Chondrocyte (in vitro differentiated cells): ENCODE data around the gene GALNT5. TPM values are rescaled to one million over a fixed set of nuclear protein-coding genes. Genes with fewer than 3 reads are reported as not detected.

Experiments
- DNase-seq: peaks from one replicate; pipeline ENCODE4 v3.0.0; 2021; ENCODE audit warnings: mixed read lengths, low spot score
- H3K27ac Mint-ChIP-seq: one replicate; pipeline ENCODE4 v1.8.0; 2021; ENCODE audit warnings: mild to moderate bottlenecking, moderate library complexity, mixed read lengths; ENCODE audit not compliant: unreplicated experiment
- H3K27me3 Mint-ChIP-seq: 2 replicates; pipeline ENCODE4 v1.8.0; 2021; ENCODE audit warnings: low read depth, mixed read lengths
- H3K36me3 Mint-ChIP-seq: 2 replicates; pipeline ENCODE4 v1.8.0; 2021; ENCODE audit warnings: low read depth, mixed read lengths
- H3K4me1 Mint-ChIP-seq: 2 replicates; pipeline ENCODE4 v1.8.0; 2021; ENCODE audit warnings: low read depth, mild to moderate bottlenecking, mixed read lengths
- H3K4me3 Mint-ChIP-seq: one replicate; pipeline ENCODE4 v1.8.0; 2021; ENCODE audit warnings: mild to moderate bottlenecking, moderate library complexity, mixed read lengths; ENCODE audit not compliant: unreplicated experiment
- H3K9me3 Mint-ChIP-seq: 2 replicates; pipeline ENCODE4 v1.8.0; 2021; ENCODE audit warnings: low read depth, mixed read lengths
- total RNA-seq: library from RNA; stranded (reverse); gene quantifications from 3 replicates; pipeline ENCODE4 v1.2.1, GENCODE V29; 2021
- TF ChIP-seq, protein P1 (sequence below): fragments of 200-600 bp; sonication (generic); IDR thresholded peaks from 2 replicates; pipeline ENCODE4 v1.5.0; 2021; ENCODE audit warnings: antibody characterized with exemption, mild to moderate bottlenecking, moderate library complexity

GALNT5 gene
- total RNA-seq, 1 donor from 2014 or later = 14.2 TPM

DNA sequence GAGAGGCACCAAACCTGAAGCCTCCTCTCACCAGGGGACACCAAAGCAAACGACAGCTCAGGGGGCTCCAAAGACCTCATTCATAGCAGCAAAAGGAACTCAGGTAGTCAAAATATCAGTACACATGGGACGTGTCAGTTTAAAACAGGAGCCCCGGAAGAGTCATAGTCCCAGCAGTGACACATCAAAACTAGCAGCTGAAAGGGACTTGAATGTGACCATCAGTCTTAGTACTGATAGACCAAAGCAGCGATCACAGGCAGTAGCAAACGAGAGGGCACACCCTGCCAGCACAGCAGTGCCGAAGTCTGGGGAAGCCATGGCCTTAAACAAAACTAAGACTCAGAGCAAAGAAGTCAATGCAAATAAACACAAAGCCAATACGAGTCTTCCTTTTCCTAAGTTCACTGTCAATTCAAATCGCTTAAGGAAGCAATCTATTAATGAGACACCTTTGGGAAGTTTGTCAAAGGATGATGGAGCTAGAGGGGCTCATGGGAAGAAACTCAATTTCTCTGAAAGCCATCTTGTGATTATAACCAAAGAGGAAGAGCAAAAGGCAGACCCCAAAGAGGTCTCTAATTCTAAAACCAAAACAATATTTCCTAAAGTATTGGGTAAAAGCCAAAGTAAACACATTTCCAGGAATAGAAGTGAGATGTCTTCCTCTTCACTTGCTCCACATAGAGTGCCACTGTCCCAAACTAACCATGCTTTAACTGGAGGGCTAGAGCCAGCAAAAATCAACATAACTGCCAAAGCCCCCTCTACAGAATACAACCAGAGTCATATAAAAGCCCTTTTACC lies 1.2 kb downstream of the GALNT5 start:
- peak overlapping the region; percentile 94 for H3K27ac Mint-ChIP-seq
- DNase-seq = no peak
- no peaks in the 10 kb centered on the region for H3K9me3 Mint-ChIP-seq
- TF ChIP-seq, protein P1, sequence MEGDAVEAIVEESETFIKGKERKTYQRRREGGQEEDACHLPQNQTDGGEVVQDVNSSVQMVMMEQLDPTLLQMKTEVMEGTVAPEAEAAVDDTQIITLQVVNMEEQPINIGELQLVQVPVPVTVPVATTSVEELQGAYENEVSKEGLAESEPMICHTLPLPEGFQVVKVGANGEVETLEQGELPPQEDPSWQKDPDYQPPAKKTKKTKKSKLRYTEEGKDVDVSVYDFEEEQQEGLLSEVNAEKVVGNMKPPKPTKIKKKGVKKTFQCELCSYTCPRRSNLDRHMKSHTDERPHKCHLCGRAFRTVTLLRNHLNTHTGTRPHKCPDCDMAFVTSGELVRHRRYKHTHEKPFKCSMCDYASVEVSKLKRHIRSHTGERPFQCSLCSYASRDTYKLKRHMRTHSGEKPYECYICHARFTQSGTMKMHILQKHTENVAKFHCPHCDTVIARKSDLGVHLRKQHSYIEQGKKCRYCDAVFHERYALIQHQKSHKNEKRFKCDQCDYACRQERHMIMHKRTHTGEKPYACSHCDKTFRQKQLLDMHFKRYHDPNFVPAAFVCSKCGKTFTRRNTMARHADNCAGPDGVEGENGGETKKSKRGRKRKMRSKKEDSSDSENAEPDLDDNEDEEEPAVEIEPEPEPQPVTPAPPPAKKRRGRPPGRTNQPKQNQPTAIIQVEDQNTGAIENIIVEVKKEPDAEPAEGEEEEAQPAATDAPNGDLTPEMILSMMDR = no peak
- H3K4me3 Mint-ChIP-seq = peak overlapping the region; percentile 89
- H3K4me1 Mint-ChIP-seq = peaks cover 61% of the 10 kb centered on the region
- no peaks in the 10 kb centered on the region for H3K36me3 Mint-ChIP-seq
- no peaks in the 10 kb centered on the region for H3K27me3 Mint-ChIP-seq

DNA sequence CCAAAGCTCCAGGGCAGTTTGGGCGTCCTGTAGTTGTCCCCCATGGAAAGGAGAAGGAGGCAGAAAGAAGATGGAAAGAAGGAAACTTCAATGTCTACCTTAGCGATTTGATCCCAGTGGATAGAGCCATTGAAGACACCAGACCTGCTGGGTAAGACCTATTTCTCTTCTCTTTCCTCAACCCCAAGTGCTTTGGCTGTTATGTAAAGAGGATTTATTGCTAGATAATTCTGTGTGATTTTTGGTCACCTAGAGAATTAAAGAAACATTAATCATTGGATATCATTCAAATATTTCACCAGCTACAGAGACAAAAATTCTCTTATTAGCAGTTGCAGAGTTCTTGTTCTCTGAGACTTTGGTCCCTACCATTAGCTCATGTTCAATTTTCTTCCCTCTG lies 1.9 kb downstream of the GALNT5 start:
- DNase-seq = no peak
- Mint-ChIP-seq H3K9me3 (no peaks in the 10 kb centered on the region), H3K4me1 (peaks cover 67% of the 10 kb centered on the region), H3K4me3 (no peak overlapping the region), H3K27ac (no peak overlapping the region), H3K36me3 (no peaks in the 10 kb centered on the region), H3K27me3 (no peaks in the 10 kb centered on the region)
- TF ChIP-seq, protein P1 = no peak

DNA sequence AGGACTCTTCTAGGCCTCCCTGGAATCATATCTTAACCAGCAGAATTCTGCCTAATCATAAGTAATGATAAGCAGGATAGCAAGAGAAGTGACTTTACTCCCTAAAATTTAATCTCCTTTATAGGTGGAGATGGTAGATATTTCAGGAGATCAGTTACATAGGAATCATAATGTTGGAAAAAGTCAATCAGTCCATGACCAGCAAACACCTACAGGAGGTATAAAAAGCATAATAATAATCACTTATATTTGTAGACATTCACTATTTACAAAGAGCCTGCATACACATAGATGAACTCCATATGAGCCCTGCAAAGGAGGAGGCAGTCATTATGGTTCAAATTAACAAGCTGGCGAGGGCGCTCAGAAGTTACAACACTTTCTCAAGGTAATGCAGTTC lies 2.5 kb downstream of the GALNT5 start:
- H3K4me1 Mint-ChIP-seq = peaks cover 71% of the 10 kb centered on the region
- no peak for DNase-seq
- H3K27me3 Mint-ChIP-seq = no peaks in the 10 kb centered on the region
- TF ChIP-seq, protein P1 = no peak
- H3K9me3 Mint-ChIP-seq = no peaks in the 10 kb centered on the region
- H3K4me3 Mint-ChIP-seq = no peak overlapping the region
- no peaks in the 10 kb centered on the region for H3K36me3 Mint-ChIP-seq
- H3K27ac Mint-ChIP-seq = no peak overlapping the region

DNA sequence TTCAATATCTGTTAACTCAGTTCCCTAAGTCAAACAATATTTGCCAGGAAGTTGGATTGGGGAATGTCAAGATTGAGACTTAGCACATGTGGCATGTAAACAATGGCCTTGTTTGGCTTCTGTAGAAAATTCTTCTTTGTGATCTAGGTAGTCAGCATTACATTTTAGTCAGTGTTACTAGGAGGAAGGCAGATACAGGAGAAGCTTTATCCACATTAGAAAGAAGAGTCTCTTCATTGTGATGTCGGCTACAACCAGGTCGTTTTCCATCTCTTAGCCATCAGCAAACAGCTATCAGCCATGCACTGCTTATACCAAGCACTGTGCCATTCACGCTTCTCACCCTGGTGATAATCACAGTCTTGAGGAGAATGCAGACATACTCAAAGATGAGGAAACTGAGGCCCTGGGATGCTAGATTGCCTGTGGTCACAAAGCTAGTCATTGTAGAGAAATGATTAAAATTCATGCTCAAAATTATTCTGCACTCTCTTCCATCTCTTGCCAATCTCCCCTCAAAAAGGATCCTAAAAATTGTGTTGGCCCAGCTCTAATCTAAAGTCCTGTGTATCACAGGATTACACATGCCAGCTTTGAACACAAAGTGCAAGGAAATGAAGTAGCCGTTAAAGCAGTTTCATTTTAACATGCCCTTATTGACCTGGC lies 3.2 kb downstream of the GALNT5 start:
- H3K9me3 Mint-ChIP-seq = no peaks in the 10 kb centered on the region
- H3K4me1 Mint-ChIP-seq = peaks cover 73% of the 10 kb centered on the region
- no peaks in the 10 kb centered on the region for H3K27me3 Mint-ChIP-seq
- DNase-seq = no peak
- TF ChIP-seq, protein P1 = no peak
- no peaks in the 10 kb centered on the region for H3K36me3 Mint-ChIP-seq
- H3K27ac Mint-ChIP-seq = peak overlapping the region; percentile 78
- H3K4me3 Mint-ChIP-seq = peak overlapping the region; percentile 49

DNA sequence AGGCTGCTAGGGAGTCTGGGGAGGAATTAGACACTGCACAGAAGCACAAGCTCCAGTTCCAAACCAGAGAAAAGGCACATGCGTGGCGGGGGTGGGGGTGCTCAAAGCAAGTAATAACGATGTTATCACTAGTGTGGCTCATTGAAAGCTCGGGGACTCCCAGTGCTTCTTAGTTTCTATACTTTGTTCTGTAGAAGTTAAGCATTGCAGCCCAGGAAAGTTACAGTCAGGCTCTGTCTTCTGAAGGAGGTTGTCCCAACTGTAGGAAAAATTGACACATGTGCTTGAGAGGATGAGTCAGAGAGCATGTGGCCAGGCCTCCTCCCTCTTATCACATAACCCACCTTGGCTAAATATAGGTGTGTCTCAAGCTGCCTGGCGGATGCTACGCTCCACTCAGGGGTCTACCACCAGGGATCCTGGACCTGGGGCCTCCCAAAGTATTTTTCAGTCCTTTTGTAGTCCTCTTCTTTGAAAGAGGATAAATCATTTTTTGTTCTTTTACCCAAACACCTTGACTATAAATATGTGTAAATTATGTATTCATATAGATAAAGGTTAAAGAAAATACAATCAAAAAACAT lies 3.8 kb downstream of the GALNT5 start:
- peak overlapping the region; percentile 78 for H3K27ac Mint-ChIP-seq
- H3K4me3 Mint-ChIP-seq = peak overlapping the region; percentile 49
- TF ChIP-seq, protein P1 = no peak
- no peak for DNase-seq
- no peaks in the 10 kb centered on the region for H3K9me3 Mint-ChIP-seq
- H3K4me1 Mint-ChIP-seq = peaks cover 73% of the 10 kb centered on the region
- H3K36me3 Mint-ChIP-seq = no peaks in the 10 kb centered on the region
- no peaks in the 10 kb centered on the region for H3K27me3 Mint-ChIP-seq
